Measurements from ENCODE around the gene MTPN.
A peak's percentile ranks its signal among the peaks of the same experiment; 100 is the strongest.

The MTPN gene

DNA sequence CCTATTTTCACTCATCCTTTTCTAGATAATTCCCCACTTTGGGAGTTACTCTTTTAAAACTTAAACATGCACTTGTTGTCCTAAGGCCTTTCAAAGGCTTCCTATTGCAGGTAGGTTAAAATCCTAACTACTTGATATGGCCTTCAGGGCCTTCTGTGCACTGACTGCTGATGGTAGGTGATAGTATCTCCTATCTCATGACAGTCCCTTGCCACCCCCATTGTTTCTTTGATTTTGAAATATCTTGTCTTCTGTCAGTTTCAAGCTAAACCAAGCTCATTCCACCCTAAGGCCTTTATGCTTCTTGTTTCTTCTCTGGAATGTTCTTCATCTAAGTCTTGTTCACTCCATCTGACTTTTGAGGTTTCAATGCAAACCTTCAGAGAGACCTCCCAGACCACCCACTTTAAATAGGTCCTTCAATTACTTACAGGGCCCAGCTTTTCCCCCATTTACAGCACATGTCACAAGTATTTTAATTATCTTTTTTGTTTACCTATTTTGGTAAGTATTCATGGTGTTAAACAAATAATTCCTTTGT is 2.4 kb upstream of the MTPN start:
- POLR2A ChIA-PET (ENCODE audit: low non-redundant PET): no interaction called here
- TF ChIP-seq CTCF (conservative IDR thresholded peaks at IDR 0.05; ENCODE audit: low read depth): no peak
- CTCF ChIA-PET: no interaction called here
- H3K27ac ChIP-seq: no peak overlapping the region
- no peak for DNase-seq (ENCODE audit: low spot score)

DNA sequence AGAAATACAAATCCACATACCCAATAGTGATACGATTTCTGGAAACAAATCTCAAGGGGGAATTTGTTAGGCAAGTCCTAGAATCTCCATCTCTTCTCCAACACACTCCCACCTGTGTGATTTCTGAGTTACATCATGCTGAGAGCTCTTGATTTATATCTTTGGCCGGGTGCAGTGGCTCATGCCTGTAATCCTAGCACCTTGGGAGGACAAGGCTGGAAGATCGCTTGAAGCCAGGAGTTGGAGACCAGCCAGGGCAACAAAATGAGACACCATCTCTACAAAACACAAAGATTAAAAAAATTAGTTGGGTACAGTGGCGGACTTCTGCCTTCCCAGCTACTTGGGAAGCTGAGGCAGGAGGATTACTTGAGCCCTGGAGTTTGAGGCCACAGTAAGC is 1.5 kb upstream of the MTPN start:
- POLR2A ChIA-PET (ENCODE audit: low non-redundant PET): no interaction called here
- CTCF ChIA-PET: no interaction called here
- no peak overlapping the region for H3K27ac ChIP-seq
- DNase-seq (ENCODE audit: low spot score): no peak
- TF ChIP-seq CTCF (conservative IDR thresholded peaks at IDR 0.05; ENCODE audit: low read depth): no peak

DNA sequence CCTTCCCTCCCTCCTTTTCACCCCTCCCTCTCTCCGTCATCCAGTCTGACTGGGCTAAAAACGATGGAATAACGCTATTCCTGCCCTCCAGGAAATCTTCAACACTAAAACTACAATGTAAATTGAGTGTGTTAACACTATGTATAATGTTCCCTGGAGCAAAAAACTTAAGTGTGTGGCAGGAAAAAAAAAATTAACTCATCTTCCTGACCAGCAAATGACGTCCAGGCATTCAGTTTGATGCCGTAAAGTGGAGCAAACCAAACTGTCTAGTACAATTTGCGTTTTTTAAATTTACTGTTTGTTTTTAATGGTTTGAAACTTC is 545 bp upstream of the MTPN start:
- no peak for DNase-seq (ENCODE audit: low spot score)
- CTCF ChIA-PET: no interaction called here
- TF ChIP-seq CTCF (conservative IDR thresholded peaks at IDR 0.05; ENCODE audit: low read depth): no peak
- POLR2A ChIA-PET (ENCODE audit: low non-redundant PET): no interaction called here
- H3K27ac ChIP-seq: no peak overlapping the region

DNA sequence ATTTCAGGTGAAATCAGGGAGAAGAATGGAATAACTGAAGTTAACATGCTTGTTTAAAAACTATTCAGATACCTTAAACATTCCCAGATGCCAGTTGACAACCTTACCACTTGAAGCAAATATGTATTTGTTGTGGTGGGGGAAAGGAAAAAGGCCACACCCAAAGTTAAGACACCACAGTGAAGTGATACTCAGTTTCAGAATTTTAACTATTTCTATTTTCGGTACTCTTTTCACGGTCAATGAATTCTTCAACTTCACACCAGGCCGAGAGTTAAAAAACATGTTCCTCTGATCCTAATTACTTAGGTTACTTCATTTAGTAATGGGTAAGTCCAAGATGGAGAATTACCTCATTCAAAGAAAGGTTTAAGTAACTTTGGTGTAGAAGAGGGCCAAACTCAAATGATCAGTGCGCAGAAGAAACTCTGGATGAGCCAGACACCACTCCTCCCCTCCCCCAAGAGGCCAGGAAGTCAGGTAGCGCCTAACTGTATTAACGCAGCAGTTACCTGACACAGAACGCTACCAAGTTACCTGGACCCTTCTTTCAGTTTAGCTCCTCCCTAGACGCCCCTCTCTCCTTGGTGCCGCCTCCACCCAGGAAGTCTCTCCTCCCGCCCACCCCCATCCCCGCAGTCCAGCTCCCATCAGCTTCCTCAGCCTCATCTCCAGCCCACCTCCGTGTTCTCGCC is 700 bp downstream of the MTPN start:
- ChIA-PET CTCF (no interaction called here), POLR2A (ENCODE audit: low non-redundant PET) (no interaction called here)
- TF ChIP-seq CTCF (conservative IDR thresholded peaks at IDR 0.05; ENCODE audit: low read depth): no peak
- H3K27ac ChIP-seq: peak overlapping the region; percentile 75
- DNase-seq (ENCODE audit: low spot score): peak; percentile 26

GRCh38 chr7:135975166-135975565 is 2.0 kb downstream of the MTPN start:
- no peak overlapping the region for H3K27ac ChIP-seq
- no peak for DNase-seq (ENCODE audit: low spot score)
- POLR2A ChIA-PET (ENCODE audit: low non-redundant PET): no interaction called here
- no peak for TF ChIP-seq CTCF (conservative IDR thresholded peaks at IDR 0.05; ENCODE audit: low read depth)
- CTCF ChIA-PET: interaction anchor here (0.9 kb wide), 1 partner anchor 9 kb away, joined by 3 read pairs; no protein-coding TSS in a partner anchor

DNA sequence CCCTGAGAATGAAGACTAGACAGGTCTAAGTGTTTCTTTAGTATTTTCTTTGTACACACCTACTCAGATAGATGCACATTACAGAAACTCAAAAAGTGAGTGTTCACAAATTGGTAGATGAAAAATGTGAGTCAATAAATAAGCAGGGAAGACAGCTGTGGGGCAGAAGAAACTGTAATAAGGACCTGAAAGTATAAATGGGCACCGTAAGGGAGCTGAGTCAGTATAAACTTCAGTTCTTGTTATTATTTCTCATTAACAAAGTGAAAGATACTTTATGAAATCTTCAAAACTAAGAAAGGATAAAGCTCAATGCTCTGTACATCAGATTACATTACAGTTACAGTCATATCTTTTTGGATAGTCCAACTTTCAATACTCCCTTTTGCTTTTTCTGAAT is 2.5 kb downstream of the MTPN start:
- no peak overlapping the region for H3K27ac ChIP-seq
- DNase-seq (ENCODE audit: low spot score): no peak
- no peak for TF ChIP-seq CTCF (conservative IDR thresholded peaks at IDR 0.05; ENCODE audit: low read depth)
- CTCF ChIA-PET: interaction anchor here (0.9 kb wide), 1 partner anchor 9 kb away, joined by 3 read pairs; no protein-coding TSS in a partner anchor
- POLR2A ChIA-PET (ENCODE audit: low non-redundant PET): no interaction called here
